Esophagus muscularis mucosa (tissue), 4 donors: ENCODE data around the gene DGKA. TPM values are rescaled to one million over a fixed set of nuclear protein-coding genes. Genes with fewer than 3 reads are reported as not detected.
"Not testable (repeated sequence)": the region's sequence is repeated elsewhere in the genome, so short reads cannot be mapped to it uniquely, and the experiment has no call there.

Experiments
- DNase-seq: peaks from one replicate; pipeline ENCODE4 v3.0.0-alpha.2; 2017; ENCODE audit errors: extremely low spot score
- H3K27ac ChIP-seq, 4 donors: fragments of 200-600 bp; sonication (generic); replicated peaks in 1 of 4; 1 replicate in 3 of 4; 2 replicates in 1 of 4; pipeline ENCODE4 v1.5.1; 2016 to 2019; ENCODE audit warnings: mild to moderate bottlenecking in 1 of 4
- H3K27me3 ChIP-seq, 4 donors: fragments of 200-600 bp; sonication (generic); one replicate each; pipeline versions ENCODE4 v1.5.1 to v1.6.0; 2016 to 2019
- H3K36me3 ChIP-seq, 4 donors: fragments of 200-600 bp; sonication (generic); one replicate each; pipeline ENCODE4 v1.5.1; 2016 to 2019
- H3K4me1 ChIP-seq, 4 donors: fragments of 200-600 bp; sonication (generic); one replicate each; pipeline ENCODE4 v1.5.1; 2016 to 2019
- H3K4me3 ChIP-seq, 4 donors: fragments of 200-600 bp; sonication (generic); 1 replicate in 2 of 4; 2 replicates in 2 of 4; pipeline ENCODE4 v1.5.1; 2016 to 2019; ENCODE audit warnings: mild to moderate bottlenecking in 4 of 4, moderate library complexity in 1 of 4
- H3K9me3 ChIP-seq, 4 donors: fragments of 200-600 bp; sonication (generic); 1 replicate in 3 of 4; 2 replicates in 1 of 4; pipeline ENCODE4 v1.5.1; 2016 to 2019
- CTCF ChIP-seq, 3 experiments: fragments of 200-600 bp in 2 of 3; fragments of 450-650 bp in 1 of 3; sonication (generic) in 2 of 3; IDR thresholded peaks; one replicate each; pipeline ENCODE4 v1.5.1; 2017 to 2019; ENCODE audit warnings: antibody characterized with exemption in 3 of 3, mild to moderate bottlenecking in 2 of 3, moderate library complexity in 1 of 3
- EP300 ChIP-seq: sonication (generic); formaldehyde crosslinking; IDR thresholded peaks from one replicate; pipeline ENCODE4 v1.6.1; 2017; ENCODE audit warnings: antibody characterized with exemption
- POLR2A ChIP-seq: fragments of 450-650 bp; IDR thresholded peaks from one replicate; pipeline ENCODE4 v1.6.1; 2017; ENCODE audit warnings: antibody characterized with exemption, moderate library complexity, mild to moderate bottlenecking, low read depth
- POLR2AphosphoS5 ChIP-seq, 2 donors: sonication (generic); formaldehyde crosslinking; IDR thresholded peaks; one replicate each; pipeline ENCODE4 v1.6.1; 2017; ENCODE audit warnings: antibody characterized with exemption in 2 of 2
- WGBS: methylation state at CpG from one replicate; pipeline ENCODE4 v1.1.5; 2018; 5-methylcytosine and 5-hydroxymethylcytosine counted together
- intact Hi-C: fragments of 100-400 bp; cut with DNase I; formaldehyde crosslinking; loops from one replicate; pipeline ENCODE4 v1.15.1; 2023
- total RNA-seq, 4 donors: library from RNA; depleted of rRNA; stranded (reverse); fragments of >200 nt; gene quantifications; one replicate each; pipeline versions ENCODE4 v1.1.0 to v1.2.1, GENCODE V29; 2016

Gene DGKA
- total RNA-seq, 4 donors from 2014 or later = 18.7 to 39.7 (median 24.7) TPM

DNA sequence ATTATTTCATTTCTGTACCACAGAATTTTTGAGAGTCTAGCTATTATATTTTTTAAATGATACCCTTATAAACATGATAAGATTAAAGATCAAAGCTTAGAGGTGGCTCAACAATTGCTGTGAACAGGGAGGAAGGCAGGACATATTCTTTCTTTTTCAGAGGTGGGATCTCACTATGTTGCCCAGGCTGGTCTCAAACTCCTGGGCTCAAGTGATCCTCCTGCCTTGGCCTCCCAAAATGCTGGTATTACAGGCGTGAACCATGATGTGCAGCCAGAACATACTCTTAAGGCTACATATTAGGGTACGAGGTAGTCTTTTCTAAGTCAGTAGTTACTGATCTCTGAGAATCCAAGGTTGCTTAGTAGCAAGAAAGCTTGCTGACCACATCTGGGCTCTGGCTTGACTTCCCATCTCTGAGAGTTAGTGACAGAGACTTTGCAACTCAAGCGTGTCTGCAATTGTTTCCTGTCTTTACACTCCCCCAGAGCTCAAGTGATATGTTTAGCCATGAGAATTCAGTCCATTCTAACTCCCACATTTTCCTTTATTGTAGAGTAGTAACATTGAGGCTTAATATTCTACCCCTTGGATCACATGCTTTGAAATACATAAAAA lies 51.5 kb downstream of the DGKA start:
- H3K36me3 ChIP-seq = peaks cover 24 to 69% (median 55%) of the 10 kb centered on the region in 4 donors
- peaks cover 0 to 24% (median 10%) of the 10 kb centered on the region in 4 donors for H3K4me1 ChIP-seq
- H3K27ac ChIP-seq = no peak overlapping the region
- H3K27me3 ChIP-seq = no peaks in the 10 kb centered on the region
- no peak overlapping the region for H3K4me3 ChIP-seq
- H3K9me3 ChIP-seq = no peaks in the 10 kb centered on the region
- TF ChIP-seq EP300 (no peak), POLR2A (no peak), POLR2AphosphoS5 (IDR thresholded peaks at IDR 0.05) (no peak), CTCF (IDR thresholded peaks at IDR 0.05) (no peak)
- intact Hi-C loops = no loop called here
- 58% methylated on average over 3 of the region's 3 CpGs for WGBS
- DNase-seq = no peak

- H3K4me3 ChIP-seq = no peak overlapping the region
- peaks cover 0 to 15% (median 5%) of the 10 kb centered on the region in 4 donors for H3K4me1 ChIP-seq
- H3K27ac ChIP-seq = no peak overlapping the region
- intact Hi-C loops = no loop called here
- H3K36me3 ChIP-seq = peaks cover 32 to 78% (median 64%) of the 10 kb centered on the region in 4 donors
- TF ChIP-seq EP300 (no peak), POLR2A (no peak), CTCF (IDR thresholded peaks at IDR 0.05) (no peak), POLR2AphosphoS5 (IDR thresholded peaks at IDR 0.05) (no peak)
- DNase-seq = no peak
- 81% methylated on average over 4 of the region's 4 CpGs for WGBS
- no peaks in the 10 kb centered on the region for H3K9me3 ChIP-seq
- no peaks in the 10 kb centered on the region for H3K27me3 ChIP-seq
Observed at GRCh38 chr12:55983232-55983842, 52.4 kb downstream of the DGKA start.

- intact Hi-C loops = no loop called here
- WGBS = 63% methylated on average over 2 of the region's 2 CpGs
- Histone ChIP-seq H3K36me3 (peaks cover 45 to 93% (median 79%) of the 10 kb centered on the region in 4 donors), H3K9me3 (no peaks in the 10 kb centered on the region), H3K27me3 (no peaks in the 10 kb centered on the region), H3K4me1 (peaks cover 0 to under 1% (median 0%) of the 10 kb centered on the region in 4 donors), H3K27ac (no peak overlapping the region), H3K4me3 (no peak overlapping the region)
- no peak for DNase-seq
- no peak for TF ChIP-seq CTCF (IDR thresholded peaks at IDR 0.05)
- TF ChIP-seq EP300 = no peak
- TF ChIP-seq POLR2AphosphoS5 (IDR thresholded peaks at IDR 0.05) = no peak
Observed at GRCh38 chr12:55984861-55985260, 53.9 kb downstream of the DGKA start.

DNA sequence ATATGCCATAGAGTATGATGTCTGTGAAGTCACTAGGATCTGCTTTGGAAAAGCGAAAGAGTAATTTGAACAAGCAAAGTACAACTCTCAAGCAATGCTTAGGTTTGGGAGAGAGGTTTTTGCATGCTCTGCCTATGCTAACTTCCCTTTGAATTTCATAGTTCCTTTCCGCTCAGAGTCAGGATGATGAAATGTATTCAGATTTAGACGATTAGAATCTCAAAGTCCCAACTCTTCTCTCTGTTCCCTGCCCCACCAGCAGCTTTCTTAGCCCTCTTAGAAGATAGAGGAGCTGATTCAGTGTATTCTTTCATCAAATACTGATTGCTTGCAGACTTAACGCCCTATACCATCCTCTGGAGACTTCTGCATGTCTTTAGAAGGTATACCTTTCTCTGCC lies 54.4 kb downstream of the DGKA start:
- Histone ChIP-seq H3K9me3 (no peaks in the 10 kb centered on the region), H3K4me3 (no peak overlapping the region), H3K36me3 (peaks cover 49 to 95% (median 82%) of the 10 kb centered on the region in 4 donors), H3K4me1 (no peaks in the 10 kb centered on the region), H3K27me3 (no peaks in the 10 kb centered on the region), H3K27ac (no peak overlapping the region)
- 82% methylated on average over 4 of the region's 4 CpGs for WGBS
- DNase-seq = no peak
- TF ChIP-seq CTCF (IDR thresholded peaks at IDR 0.05) (no peak), POLR2AphosphoS5 (IDR thresholded peaks at IDR 0.05) (no peak), EP300 (no peak), POLR2A (no peak)
- intact Hi-C loops = no loop called here

DNA sequence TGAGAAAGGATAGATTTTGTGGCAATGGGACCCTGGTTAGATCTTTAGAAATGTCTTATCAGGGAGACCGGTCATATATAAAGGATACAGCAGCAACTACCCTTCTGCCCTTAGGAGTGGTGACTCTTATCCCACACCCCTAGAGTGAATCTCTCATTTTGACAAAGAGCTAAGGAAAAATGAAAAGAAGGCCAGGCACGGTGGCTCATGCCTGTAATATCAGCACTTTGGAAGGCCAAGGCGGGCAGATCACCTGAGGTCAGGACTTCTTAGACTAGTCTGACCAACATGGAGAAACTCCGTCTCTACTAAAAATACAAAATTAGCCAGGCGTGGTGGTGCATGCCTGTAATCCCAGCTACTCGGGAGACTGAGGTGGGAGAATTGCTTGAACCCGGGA lies 55.0 kb downstream of the DGKA start:
- DNase-seq, H3K4me3 ChIP-seq, H3K4me1 ChIP-seq, H3K27me3 ChIP-seq, H3K9me3 ChIP-seq, intact Hi-C loops, H3K27ac ChIP-seq: not testable (repeated sequence)
- peaks cover 56 to 95% (median 82%) of the 10 kb centered on the region in 4 donors for H3K36me3 ChIP-seq
- WGBS = 93% methylated on average over 7 of the region's 7 CpGs
